DMS114 treated with DMSO at 0.1 percent for 48 hours (cell line): Measurements from ENCODE around the gene PLEKHA7.
A peak's percentile ranks its signal among the peaks of the same experiment; 100 is the strongest.
"Not testable (repeated sequence)": the region's sequence is repeated elsewhere in the genome, so short reads cannot be mapped to it uniquely, and the experiment has no call there.

Source experiments
- DNase-seq: peaks from one replicate; lab custom pipeline; 2025; ENCODE audit not compliant: unreplicated experiment; lab: John Stamatoyannopoulos, UW

PLEKHA7 gene

GRCh38 chr11:16977136-16977993, 36.8 kb downstream of the PLEKHA7 start:
- no peak for DNase-seq

GRCh38 chr11:16976379-16976778, 37.8 kb downstream of the PLEKHA7 start:
- DNase-seq = no peak

- DNase-seq = no peak
Observed at GRCh38 chr11:16975906-16976305, 38.3 kb downstream of the PLEKHA7 start.

GRCh38 chr11:16973338-16973964, 40.8 kb downstream of the PLEKHA7 start:
- DNase-seq = no peak

- no peak for DNase-seq
Observed at GRCh38 chr11:16969010-16969999, 44.9 kb downstream of the PLEKHA7 start.

GRCh38 chr11:16968196-16968595, 46.0 kb downstream of the PLEKHA7 start:
- no peak for DNase-seq

GRCh38 chr11:16966930-16967671, 47.1 kb downstream of the PLEKHA7 start:
- DNase-seq = no peak

GRCh38 chr11:16964501-16964900, 49.7 kb downstream of the PLEKHA7 start:
- DNase-seq = no peak

GRCh38 chr11:16963316-16963876, 50.8 kb downstream of the PLEKHA7 start:
- DNase-seq = no peak

GRCh38 chr11:16962589-16962988, 51.6 kb downstream of the PLEKHA7 start:
- DNase-seq = not testable (repeated sequence)

GRCh38 chr11:16962146-16962545, 52.1 kb downstream of the PLEKHA7 start:
- DNase-seq = no peak

- no peak for DNase-seq
Observed at GRCh38 chr11:16960250-16960649, 54.0 kb downstream of the PLEKHA7 start.

- no peak for DNase-seq
Observed at GRCh38 chr11:16959602-16960001, 54.6 kb downstream of the PLEKHA7 start.

- no peak for DNase-seq
Observed at GRCh38 chr11:16958833-16959232, 55.4 kb downstream of the PLEKHA7 start.

- DNase-seq = no peak
Observed at GRCh38 chr11:16956538-16957153, 57.6 kb downstream of the PLEKHA7 start.

- DNase-seq = no peak
Observed at GRCh38 chr11:16953663-16954062, 60.6 kb downstream of the PLEKHA7 start.

- no peak for DNase-seq
Observed at GRCh38 chr11:16946477-16947282, 67.5 kb downstream of the PLEKHA7 start.

- DNase-seq = peak; percentile 28
Observed at GRCh38 chr11:16945671-16946469, 68.3 kb downstream of the PLEKHA7 start.
